Measurements from ENCODE around the gene MYH3. TPM values are rescaled to one million over a fixed set of nuclear protein-coding genes. Genes with fewer than 3 reads are reported as not detected.
"Not testable (repeated sequence)": the region's sequence is repeated elsewhere in the genome, so short reads cannot be mapped to it uniquely, and the experiment has no call there.

MYH3 gene
- total RNA-seq, 1 donor from 2014 or later = 2.8 TPM

DNA sequence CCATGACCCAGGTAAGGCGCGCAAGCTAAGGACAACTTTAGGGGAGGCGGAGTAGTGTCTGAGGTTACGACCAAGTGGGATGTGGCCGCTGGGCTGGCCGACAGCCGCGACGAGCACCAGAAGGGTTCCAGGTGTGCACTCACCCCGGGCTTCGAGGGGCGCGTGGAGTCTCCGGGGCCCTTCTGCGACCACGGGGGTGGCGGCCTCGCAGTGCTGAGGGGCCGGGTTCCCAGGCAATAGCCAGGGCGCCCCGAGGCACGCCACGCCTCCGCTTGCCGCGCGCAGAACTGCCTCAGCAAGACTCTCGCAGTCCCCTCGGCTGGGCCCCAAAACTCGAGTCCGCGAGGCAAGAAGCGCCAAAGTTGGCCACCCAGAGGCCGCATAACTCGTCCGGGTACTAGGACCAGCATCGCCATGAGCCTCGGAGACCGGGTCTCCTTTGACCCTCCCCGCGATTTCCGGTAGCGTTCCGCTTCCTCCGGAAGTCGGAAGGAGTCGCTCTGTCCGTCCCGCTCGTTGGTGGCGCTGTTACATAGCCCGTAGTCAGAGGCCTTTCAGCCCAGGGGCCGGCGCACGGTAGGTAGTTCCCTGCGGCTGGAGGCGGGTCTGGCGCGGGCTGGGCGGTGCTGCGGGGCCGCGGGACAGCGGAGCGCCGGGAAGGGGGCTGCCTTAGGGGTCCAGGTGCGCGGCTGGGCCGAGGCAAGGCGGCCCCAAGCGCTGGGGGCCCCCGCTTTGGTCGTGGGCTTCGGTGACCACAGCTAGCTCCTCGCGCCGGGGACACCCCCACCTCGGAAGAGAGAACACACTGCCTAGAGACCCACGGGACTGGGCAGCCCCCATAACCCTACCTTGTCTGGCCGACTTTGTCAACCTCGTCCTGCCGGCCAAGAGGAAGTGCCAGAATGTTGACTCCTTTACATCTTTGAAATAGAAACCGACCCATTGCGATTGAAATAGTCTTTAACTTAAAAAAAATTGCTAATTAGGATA lies 40.3 kb upstream of the MYH3 start, which contains the start of the genes ADPRM and SCO1:
ADPRM (plus strand) TSS at position 503 of the 990 bp plus-strand sequence. CDS start 7,333 bp downstream, outside the sequence.
SCO1 (minus strand) TSS at position 442 of the 990 bp plus-strand sequence; CDS start at position 416, 26 bp downstream.
- intact Hi-C loops (cut with DNase I) = no loop called here
- no peaks in the 10 kb centered on the region for H3K9me3 ChIP-seq
- H3K4me3 ChIP-seq = peak within 1 kb of the TSS; percentile 90
- ATAC-seq = peak; percentile 100
- H3K27me3 ChIP-seq = no peaks in the 10 kb centered on the region
- H3K36me3 ChIP-seq = peaks cover 27% of the 10 kb centered on the region
- TF ChIP-seq, protein P1, sequence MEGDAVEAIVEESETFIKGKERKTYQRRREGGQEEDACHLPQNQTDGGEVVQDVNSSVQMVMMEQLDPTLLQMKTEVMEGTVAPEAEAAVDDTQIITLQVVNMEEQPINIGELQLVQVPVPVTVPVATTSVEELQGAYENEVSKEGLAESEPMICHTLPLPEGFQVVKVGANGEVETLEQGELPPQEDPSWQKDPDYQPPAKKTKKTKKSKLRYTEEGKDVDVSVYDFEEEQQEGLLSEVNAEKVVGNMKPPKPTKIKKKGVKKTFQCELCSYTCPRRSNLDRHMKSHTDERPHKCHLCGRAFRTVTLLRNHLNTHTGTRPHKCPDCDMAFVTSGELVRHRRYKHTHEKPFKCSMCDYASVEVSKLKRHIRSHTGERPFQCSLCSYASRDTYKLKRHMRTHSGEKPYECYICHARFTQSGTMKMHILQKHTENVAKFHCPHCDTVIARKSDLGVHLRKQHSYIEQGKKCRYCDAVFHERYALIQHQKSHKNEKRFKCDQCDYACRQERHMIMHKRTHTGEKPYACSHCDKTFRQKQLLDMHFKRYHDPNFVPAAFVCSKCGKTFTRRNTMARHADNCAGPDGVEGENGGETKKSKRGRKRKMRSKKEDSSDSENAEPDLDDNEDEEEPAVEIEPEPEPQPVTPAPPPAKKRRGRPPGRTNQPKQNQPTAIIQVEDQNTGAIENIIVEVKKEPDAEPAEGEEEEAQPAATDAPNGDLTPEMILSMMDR (IDR thresholded peaks at IDR 0.05) = peak; percentile 57
- peaks cover 26% of the 10 kb centered on the region for H3K4me1 ChIP-seq
- DNase-seq = peak; percentile 97
- H3K27ac ChIP-seq = peak within 1 kb of the TSS; percentile 96

- intact Hi-C loops (cut with DNase I); ATAC-seq; H3K9me3 ChIP-seq; H3K27ac ChIP-seq; H3K27me3 ChIP-seq; DNase-seq: not testable (repeated sequence)
- Histone ChIP-seq H3K36me3 (peaks cover 42% of the 10 kb centered on the region), H3K4me3 (peak overlapping the region; percentile 90), H3K4me1 (peaks cover 22% of the 10 kb centered on the region)
These were observed 38.8 kb upstream of the MYH3 start for GRCh38 chr17:10695875-10696407.

- TF ChIP-seq, protein P1 (IDR thresholded peaks at IDR 0.05) = no peak
- peaks cover 90% of the 10 kb centered on the region for H3K36me3 ChIP-seq
- intact Hi-C loops (cut with DNase I) = no loop called here
- DNase-seq = no peak
- no peaks in the 10 kb centered on the region for H3K9me3 ChIP-seq
- H3K4me3 ChIP-seq = no peak overlapping the region
- no peaks in the 10 kb centered on the region for H3K27me3 ChIP-seq
- no peak for ATAC-seq
- H3K27ac ChIP-seq = no peak overlapping the region
- H3K4me1 ChIP-seq = no peaks in the 10 kb centered on the region
These were observed 30.4 kb upstream of the MYH3 start for GRCh38 chr17:10687499-10687898.

DNA sequence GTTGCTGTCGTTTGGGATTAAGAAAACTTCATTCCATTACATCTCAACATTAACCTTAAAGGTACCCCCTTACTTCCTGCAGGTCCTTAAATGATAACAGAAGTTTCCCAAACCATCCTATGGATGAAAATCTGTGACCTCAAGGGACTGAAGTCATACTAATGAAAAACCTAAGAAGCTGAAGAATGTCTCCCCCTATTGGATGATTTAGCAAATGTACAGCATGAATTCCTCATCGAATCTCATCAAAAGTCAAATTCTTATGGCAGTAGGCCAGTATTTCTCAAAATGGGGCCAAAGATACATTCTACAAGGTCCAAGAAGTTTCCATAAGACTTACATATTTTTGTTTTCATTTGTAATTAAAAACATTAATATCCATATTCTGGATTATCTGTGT lies 26.7 kb upstream of the MYH3 start:
- DNase-seq = no peak
- intact Hi-C loops (cut with DNase I) = no loop called here
- Histone ChIP-seq H3K4me3 (no peak overlapping the region), H3K4me1 (no peaks in the 10 kb centered on the region), H3K27me3 (no peaks in the 10 kb centered on the region), H3K9me3 (no peaks in the 10 kb centered on the region), H3K27ac (no peak overlapping the region), H3K36me3 (peaks cover 84% of the 10 kb centered on the region)
- no peak for ATAC-seq
- TF ChIP-seq, protein P1 (IDR thresholded peaks at IDR 0.05) = peak; percentile 43

- DNase-seq (no peak), ATAC-seq (no peak)
- H3K27ac ChIP-seq = no peak overlapping the region
- intact Hi-C loops (cut with DNase I) = no loop called here
- H3K4me3 ChIP-seq = no peak overlapping the region
- H3K36me3 ChIP-seq = peaks cover 87% of the 10 kb centered on the region
- H3K9me3 ChIP-seq = no peaks in the 10 kb centered on the region
- no peaks in the 10 kb centered on the region for H3K27me3 ChIP-seq
- TF ChIP-seq, protein P1 (IDR thresholded peaks at IDR 0.05) = no peak
- no peaks in the 10 kb centered on the region for H3K4me1 ChIP-seq
These were observed 24.8 kb upstream of the MYH3 start for GRCh38 chr17:10681866-10682446.

All from upper lobe of right lung (tissue), 1 donor.